ENCODE measurements around the gene BCAT1.

BCAT1 gene

GRCh38 chr12:24856541-24856940, 92.4 kb downstream of the BCAT1 start:
- H3K4me2 ChIP-seq (ENCODE audit: insufficient read depth, low read length) = no peak overlapping the region

DNA sequence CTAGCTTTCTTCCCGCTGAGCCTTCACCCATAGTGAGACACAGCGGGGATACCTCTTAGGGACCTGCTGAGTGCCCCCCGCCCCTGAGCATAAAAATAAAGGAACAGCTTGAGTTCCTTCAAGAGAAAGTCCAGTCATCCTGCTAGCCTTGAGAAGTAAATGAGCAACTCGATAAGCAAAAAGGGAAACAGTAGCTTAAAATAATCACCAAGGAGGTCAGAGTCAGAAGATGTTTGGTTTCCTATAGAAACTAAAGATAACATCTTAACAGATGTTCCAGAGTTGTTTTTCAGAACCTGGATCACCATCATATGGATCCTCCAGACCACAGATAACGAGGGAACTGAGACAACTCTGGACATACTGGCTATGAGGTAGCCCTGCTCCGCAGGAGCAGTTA, 94.0 kb downstream of the BCAT1 start:
- no peak overlapping the region for H2AFZ ChIP-seq (ENCODE audit: low read depth, low read length)
- no peaks in the 10 kb centered on the region for H3K9me3 ChIP-seq (ENCODE audit: insufficient read depth, low read length, severe bottlenecking)
- no peak overlapping the region for H3K4me2 ChIP-seq (ENCODE audit: insufficient read depth, low read length)
- H3K9ac ChIP-seq (ENCODE audit: low read depth, low read length) = no peak overlapping the region
- no peak overlapping the region for H3K4me3 ChIP-seq (ENCODE audit: low read depth in 1 of 2, low read length in 2 of 2)
- H4K20me1 ChIP-seq (ENCODE audit: insufficient read depth, low read length) = no peaks in the 10 kb centered on the region
- peaks cover 15% of the 10 kb centered on the region; the same call in 1 of the 2 replicates for H3K36me3 ChIP-seq (ENCODE audit: insufficient read depth, low read length)
- no peaks in the 10 kb centered on the region for H3K79me2 ChIP-seq (ENCODE audit: insufficient read depth, low read length)
- H3K27me3 ChIP-seq (ENCODE audit: insufficient read depth, low read length, poor library complexity) = no peaks in the 10 kb centered on the region
- DNase-seq (no peak), ATAC-seq (ENCODE audit: insufficient read depth, low read depth) (no peak)
- H3K27ac ChIP-seq (ENCODE audit: low read length) = no peak overlapping the region
- TF ChIP-seq EZH2 (IDR thresholded peaks at IDR 0.05; ENCODE audit: borderline replicate concordance, low read depth, low read length, severe bottlenecking) (no peak), CTCF (IDR thresholded peaks at IDR 0.05; ENCODE audit: borderline replicate concordance, extremely low read depth, low read length, poor library complexity, severe bottlenecking) (no peak)
- H3K4me1 ChIP-seq (ENCODE audit: insufficient read depth, low read length) = no peaks in the 10 kb centered on the region

More at GRCh38 chr12:24856541-24856940, 92.4 kb downstream of the BCAT1 start:
- Histone ChIP-seq H3K4me1 (ENCODE audit: insufficient read depth, low read length) (no peaks in the 10 kb centered on the region), H4K20me1 (ENCODE audit: insufficient read depth, low read length) (no peaks in the 10 kb centered on the region), H3K9me3 (ENCODE audit: insufficient read depth, low read length, severe bottlenecking) (peaks cover 11% of the 10 kb centered on the region), H2AFZ (ENCODE audit: low read depth, low read length) (no peak overlapping the region), H3K9ac (ENCODE audit: low read depth, low read length) (no peak overlapping the region), H3K4me3 (ENCODE audit: low read depth in 1 of 2, low read length in 2 of 2) (no peak overlapping the region), H3K27ac (ENCODE audit: low read length) (no peak overlapping the region), H3K36me3 (ENCODE audit: insufficient read depth, low read length) (peaks cover 30% of the 10 kb centered on the region), H3K79me2 (ENCODE audit: insufficient read depth, low read length) (no peaks in the 10 kb centered on the region), H3K27me3 (ENCODE audit: insufficient read depth, low read length, poor library complexity) (no peaks in the 10 kb centered on the region)
- ATAC-seq (ENCODE audit: insufficient read depth, low read depth) (no peak), DNase-seq (no peak)
- no peak for TF ChIP-seq EZH2 (IDR thresholded peaks at IDR 0.05; ENCODE audit: borderline replicate concordance, low read depth, low read length, severe bottlenecking)
- no peak for TF ChIP-seq CTCF (IDR thresholded peaks at IDR 0.05; ENCODE audit: borderline replicate concordance, extremely low read depth, low read length, poor library complexity, severe bottlenecking)

DNA sequence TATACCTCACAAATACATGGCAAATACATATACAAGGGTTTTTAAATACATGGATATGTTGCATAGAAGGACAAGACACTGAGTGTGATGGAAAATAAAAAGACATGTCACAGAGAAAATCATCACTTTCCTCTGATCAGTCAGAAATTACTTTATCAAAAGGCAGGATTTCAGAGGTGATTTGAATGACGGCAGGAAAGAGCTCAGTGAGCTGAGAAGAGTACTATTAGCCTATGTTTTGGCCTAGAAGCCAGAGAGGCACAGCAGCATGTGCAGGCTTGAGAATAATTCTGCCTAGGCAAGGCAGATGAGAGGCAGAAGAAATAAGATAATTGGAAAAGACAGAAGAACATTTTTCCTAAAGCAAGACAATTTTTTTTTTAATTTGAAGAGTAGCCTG, 94.9 kb downstream of the BCAT1 start:
- peaks cover 21% of the 10 kb centered on the region; the same call in 1 of the 2 replicates for H3K36me3 ChIP-seq (ENCODE audit: insufficient read depth, low read length)
- no peaks in the 10 kb centered on the region for H3K9me3 ChIP-seq (ENCODE audit: insufficient read depth, low read length, severe bottlenecking)
- no peaks in the 10 kb centered on the region for H4K20me1 ChIP-seq (ENCODE audit: insufficient read depth, low read length)
- DNase-seq = no peak
- H3K4me1 ChIP-seq (ENCODE audit: insufficient read depth, low read length) = no peaks in the 10 kb centered on the region
- no peak overlapping the region for H3K27ac ChIP-seq (ENCODE audit: low read length)
- no peak overlapping the region for H3K4me3 ChIP-seq (ENCODE audit: low read depth in 1 of 2, low read length in 2 of 2)
- H3K27me3 ChIP-seq (ENCODE audit: insufficient read depth, low read length, poor library complexity) = no peaks in the 10 kb centered on the region
- H3K9ac ChIP-seq (ENCODE audit: low read depth, low read length) = no peak overlapping the region
- ATAC-seq (ENCODE audit: insufficient read depth, low read depth) = no peak
- H2AFZ ChIP-seq (ENCODE audit: low read depth, low read length) = no peak overlapping the region
- no peaks in the 10 kb centered on the region for H3K79me2 ChIP-seq (ENCODE audit: insufficient read depth, low read length)
- H3K4me2 ChIP-seq (ENCODE audit: insufficient read depth, low read length) = no peak overlapping the region
- no peak for TF ChIP-seq CTCF (IDR thresholded peaks at IDR 0.05; ENCODE audit: borderline replicate concordance, extremely low read depth, low read length, poor library complexity, severe bottlenecking)
- TF ChIP-seq EZH2 (IDR thresholded peaks at IDR 0.05; ENCODE audit: borderline replicate concordance, low read depth, low read length, severe bottlenecking) = no peak

- DNase-seq = no peak
- H3K27me3 ChIP-seq (ENCODE audit: insufficient read depth, low read length, poor library complexity) = no peaks in the 10 kb centered on the region
- no peaks in the 10 kb centered on the region for H4K20me1 ChIP-seq (ENCODE audit: insufficient read depth, low read length)
- H3K4me3 ChIP-seq (ENCODE audit: low read depth in 1 of 2, low read length in 2 of 2) = no peak overlapping the region
- H3K79me2 ChIP-seq (ENCODE audit: insufficient read depth, low read length) = no peaks in the 10 kb centered on the region
- TF ChIP-seq EZH2 (IDR thresholded peaks at IDR 0.05; ENCODE audit: borderline replicate concordance, low read depth, low read length, severe bottlenecking) = no peak
- no peak for TF ChIP-seq CTCF (IDR thresholded peaks at IDR 0.05; ENCODE audit: borderline replicate concordance, extremely low read depth, low read length, poor library complexity, severe bottlenecking)
- H3K36me3 ChIP-seq (ENCODE audit: insufficient read depth, low read length) = peaks cover 24% of the 10 kb centered on the region; the same call in 1 of the 2 replicates
- H2AFZ ChIP-seq (ENCODE audit: low read depth, low read length) = no peak overlapping the region
- no peak overlapping the region for H3K9ac ChIP-seq (ENCODE audit: low read depth, low read length)
- no peak for ATAC-seq (ENCODE audit: insufficient read depth, low read depth)
- H3K9me3 ChIP-seq (ENCODE audit: insufficient read depth, low read length, severe bottlenecking) = no peaks in the 10 kb centered on the region
- no peak overlapping the region for H3K4me2 ChIP-seq (ENCODE audit: insufficient read depth, low read length)
- no peaks in the 10 kb centered on the region for H3K4me1 ChIP-seq (ENCODE audit: insufficient read depth, low read length)
- H3K27ac ChIP-seq (ENCODE audit: low read length) = no peak overlapping the region
Observed at GRCh38 chr12:24853588-24853987, 95.3 kb downstream of the BCAT1 start.

Data from DND-41 (cell line).